Glutamatergic neuron (in vitro differentiated cells): ENCODE measurements around the gene SMYD4. TPM values are rescaled to one million over a fixed set of nuclear protein-coding genes. Genes with fewer than 3 reads are reported as not detected.

Source experiments
- DNase-seq: peaks from one replicate; pipeline ENCODE4 v3.0.0; 2022
- H3K27ac Mint-ChIP-seq: one replicate; pipeline ENCODE4 v1.8.0; 2020; ENCODE audit warnings: mild to moderate bottlenecking, mixed read lengths, inconsistent platforms; ENCODE audit not compliant: unreplicated experiment
- H3K27me3 Mint-ChIP-seq: one replicate; pipeline ENCODE4 v1.8.0; 2020; ENCODE audit warnings: mild to moderate bottlenecking, moderate library complexity, mixed read lengths, inconsistent platforms; ENCODE audit not compliant: unreplicated experiment
- H3K36me3 Mint-ChIP-seq: one replicate; pipeline ENCODE4 v1.8.0; 2020; ENCODE audit warnings: mild to moderate bottlenecking, mixed read lengths, inconsistent platforms; ENCODE audit not compliant: unreplicated experiment
- H3K4me1 Mint-ChIP-seq: one replicate; pipeline ENCODE4 v1.8.0; 2020; ENCODE audit warnings: mild to moderate bottlenecking, low read depth, mixed read lengths, inconsistent platforms; ENCODE audit not compliant: unreplicated experiment
- H3K4me3 Mint-ChIP-seq: one replicate; pipeline ENCODE4 v1.8.0; 2020; ENCODE audit warnings: mild to moderate bottlenecking, mixed read lengths, inconsistent platforms; ENCODE audit not compliant: unreplicated experiment
- H3K9me3 Mint-ChIP-seq: one replicate; pipeline ENCODE4 v1.8.0; 2020; ENCODE audit warnings: mild to moderate bottlenecking, moderate library complexity, mixed read lengths, inconsistent platforms; ENCODE audit not compliant: unreplicated experiment
- total RNA-seq: library from RNA; stranded (reverse); fragmentation: NEBNext Ultra II Directional; extraction: Animal tissue kit (Norgen Biotek cat#: 25700); gene quantifications from one replicate; pipeline ENCODE4 v1.2.1, GENCODE V29; 2021; ENCODE audit not compliant: unreplicated experiment
- TF ChIP-seq, protein P1 (sequence below): fragments of 200-600 bp; sonication (generic); IDR thresholded peaks from one replicate; pipeline ENCODE4 v1.5.0; 2021; ENCODE audit not compliant: partially characterized antibody, unreplicated experiment

SMYD4 gene
- total RNA-seq, 1 donor from 2014 or later, result 11.4 TPM

- Mint-ChIP-seq H3K4me3 (no peak overlapping the region), H3K36me3 (no peaks in the 10 kb centered on the region), H3K9me3 (peaks cover 4% of the 10 kb centered on the region), H3K4me1 (peaks cover 5% of the 10 kb centered on the region), H3K27ac (no peak overlapping the region), H3K27me3 (no peaks in the 10 kb centered on the region)
- TF ChIP-seq, protein P1, sequence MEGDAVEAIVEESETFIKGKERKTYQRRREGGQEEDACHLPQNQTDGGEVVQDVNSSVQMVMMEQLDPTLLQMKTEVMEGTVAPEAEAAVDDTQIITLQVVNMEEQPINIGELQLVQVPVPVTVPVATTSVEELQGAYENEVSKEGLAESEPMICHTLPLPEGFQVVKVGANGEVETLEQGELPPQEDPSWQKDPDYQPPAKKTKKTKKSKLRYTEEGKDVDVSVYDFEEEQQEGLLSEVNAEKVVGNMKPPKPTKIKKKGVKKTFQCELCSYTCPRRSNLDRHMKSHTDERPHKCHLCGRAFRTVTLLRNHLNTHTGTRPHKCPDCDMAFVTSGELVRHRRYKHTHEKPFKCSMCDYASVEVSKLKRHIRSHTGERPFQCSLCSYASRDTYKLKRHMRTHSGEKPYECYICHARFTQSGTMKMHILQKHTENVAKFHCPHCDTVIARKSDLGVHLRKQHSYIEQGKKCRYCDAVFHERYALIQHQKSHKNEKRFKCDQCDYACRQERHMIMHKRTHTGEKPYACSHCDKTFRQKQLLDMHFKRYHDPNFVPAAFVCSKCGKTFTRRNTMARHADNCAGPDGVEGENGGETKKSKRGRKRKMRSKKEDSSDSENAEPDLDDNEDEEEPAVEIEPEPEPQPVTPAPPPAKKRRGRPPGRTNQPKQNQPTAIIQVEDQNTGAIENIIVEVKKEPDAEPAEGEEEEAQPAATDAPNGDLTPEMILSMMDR, result no peak
- no peak for DNase-seq
These were observed 94.3 kb downstream of the SMYD4 start for GRCh38 chr17:1735418-1735817.

- no peak for DNase-seq
- Mint-ChIP-seq H3K27ac (no peak overlapping the region), H3K27me3 (peaks cover 5% of the 10 kb centered on the region), H3K4me3 (no peak overlapping the region), H3K36me3 (peaks cover 7% of the 10 kb centered on the region), H3K9me3 (peaks cover 4% of the 10 kb centered on the region), H3K4me1 (peaks cover 5% of the 10 kb centered on the region)
- TF ChIP-seq, protein P1, result no peak
These were observed 95.9 kb downstream of the SMYD4 start for GRCh38 chr17:1733759-1734158.

DNA sequence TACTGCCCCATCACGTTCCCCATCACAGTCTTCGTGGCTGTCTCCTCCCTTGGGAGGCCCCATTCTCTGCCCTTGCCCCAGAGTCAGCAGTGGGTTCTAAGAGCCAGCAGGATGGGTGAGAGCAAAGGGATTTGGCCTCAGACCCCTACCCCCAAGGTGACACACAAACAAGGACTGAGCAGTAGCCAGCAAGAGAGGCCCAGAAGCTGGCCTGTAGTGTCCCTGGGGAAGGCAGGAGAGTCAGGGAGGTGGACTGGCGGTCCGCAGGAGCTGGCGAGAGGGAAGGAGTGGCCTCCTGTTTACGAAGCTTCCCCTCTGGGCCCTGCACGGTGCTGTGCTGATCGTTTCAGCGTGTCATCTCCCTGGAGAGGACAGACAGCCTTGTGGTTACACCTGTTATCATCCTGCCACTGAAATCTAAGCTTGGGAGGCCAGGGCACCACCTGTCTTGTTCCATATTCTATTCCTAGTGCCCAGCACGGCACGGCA is 96.8 kb downstream of the SMYD4 start:
- H3K4me1 Mint-ChIP-seq, result peaks cover 5% of the 10 kb centered on the region
- TF ChIP-seq, protein P1, result no peak
- H3K4me3 Mint-ChIP-seq, result no peak overlapping the region
- H3K27me3 Mint-ChIP-seq, result peaks cover 5% of the 10 kb centered on the region
- no peak for DNase-seq
- H3K36me3 Mint-ChIP-seq, result peaks cover 7% of the 10 kb centered on the region
- peaks cover 4% of the 10 kb centered on the region for H3K9me3 Mint-ChIP-seq
- H3K27ac Mint-ChIP-seq, result no peak overlapping the region

DNA sequence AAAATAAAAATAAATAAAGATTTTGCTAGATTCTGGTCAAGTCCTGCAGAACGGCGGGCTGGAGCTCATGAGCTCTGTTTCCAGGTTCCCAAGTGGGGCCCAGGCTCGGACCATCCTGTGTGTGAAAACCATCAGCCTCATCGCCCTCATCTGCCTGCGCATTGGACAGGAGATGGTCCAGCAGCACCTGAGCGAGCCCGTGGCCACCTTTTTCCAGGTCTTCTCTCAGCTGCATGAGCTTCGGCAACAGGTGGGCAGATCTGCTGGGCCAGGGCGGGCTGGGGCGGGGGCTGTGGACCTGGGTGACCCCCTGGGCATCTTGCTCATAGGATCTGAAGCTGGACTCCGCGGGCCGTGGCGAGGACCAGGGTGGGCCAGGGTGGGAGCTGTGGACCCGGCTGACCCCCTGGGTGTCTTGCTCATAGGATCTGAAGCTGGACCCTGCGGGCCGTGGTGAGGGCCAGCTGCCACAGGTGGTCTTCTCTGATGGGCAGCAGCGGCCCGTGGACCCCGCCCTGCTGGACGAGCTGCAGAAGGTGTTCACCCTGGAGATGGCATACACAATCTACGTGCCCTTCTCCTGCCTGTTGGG is 97.4 kb downstream of the SMYD4 start:
- DNase-seq, result no peak
- Mint-ChIP-seq H3K27ac (no peak overlapping the region), H3K4me1 (peaks cover 5% of the 10 kb centered on the region), H3K4me3 (no peak overlapping the region), H3K9me3 (peaks cover 4% of the 10 kb centered on the region), H3K36me3 (peaks cover 7% of the 10 kb centered on the region), H3K27me3 (peaks cover 5% of the 10 kb centered on the region)
- TF ChIP-seq, protein P1, result no peak

- Mint-ChIP-seq H3K4me1 (peaks cover 3% of the 10 kb centered on the region), H3K9me3 (peaks cover 2% of the 10 kb centered on the region), H3K27me3 (peaks cover 5% of the 10 kb centered on the region), H3K4me3 (no peak overlapping the region), H3K27ac (no peak overlapping the region), H3K36me3 (peaks cover 7% of the 10 kb centered on the region)
- DNase-seq, result no peak
- TF ChIP-seq, protein P1, result no peak
These were observed 98.6 kb downstream of the SMYD4 start for GRCh38 chr17:1731194-1731506.
